Transverse colon (tissue), 4 donors: ENCODE measurements around the gene KRTAP4-7. TPM values are rescaled to one million over a fixed set of nuclear protein-coding genes. Genes with fewer than 3 reads are reported as not detected.

ENCODE experiments used
- DNase-seq: peaks from one replicate; pipeline ENCODE4 v3.0.0-alpha.2; 2019
- H3K27ac ChIP-seq, 4 donors: fragments of 200-600 bp; sonication (generic); 2 replicates each; pipeline ENCODE4 v1.5.1; 2016 to 2018; ENCODE audit warnings: inconsistent platforms in 4 of 4
- H3K27me3 ChIP-seq: fragments of 200-600 bp; sonication (generic); 2 replicates; pipeline ENCODE4 v1.5.1; 2017; ENCODE audit warnings: inconsistent platforms
- H3K36me3 ChIP-seq, 4 donors: fragments of 200-600 bp; sonication (generic); 2 replicates each; pipeline ENCODE4 v1.5.1; 2017 to 2019; ENCODE audit warnings: inconsistent platforms in 4 of 4
- H3K4me1 ChIP-seq, 4 donors: fragments of 200-600 bp; sonication (generic); 2 replicates each; pipeline ENCODE4 v1.5.1; 2017 to 2020; ENCODE audit warnings: inconsistent platforms in 4 of 4
- H3K4me3 ChIP-seq, 4 donors: fragments of 200-600 bp; sonication (generic); 1 replicate in 1 of 4; 2 replicates in 3 of 4; pipeline versions ENCODE4 v1.5.1 to v1.6.1; 2017 to 2019; ENCODE audit warnings: inconsistent platforms in 4 of 4
- H3K9me3 ChIP-seq, 2 donors: fragments of 200-600 bp; sonication (generic); 2 replicates each; pipeline ENCODE4 v1.5.1; 2017 to 2019; ENCODE audit warnings: inconsistent platforms in 2 of 2
- EP300 ChIP-seq: sonication (generic); formaldehyde crosslinking; IDR thresholded peaks from one replicate; pipeline ENCODE4 v1.6.1; 2017; ENCODE audit warnings: antibody characterized with exemption, low read depth
- POLR2A ChIP-seq: fragments of 450-650 bp; IDR thresholded peaks from one replicate; pipeline ENCODE4 v1.6.1; 2016; ENCODE audit warnings: antibody characterized with exemption, mild to moderate bottlenecking, moderate library complexity
- POLR2AphosphoS5 ChIP-seq, 3 donors: sonication (generic); formaldehyde crosslinking; IDR thresholded peaks; one replicate each; pipeline ENCODE4 v1.6.1; 2016; ENCODE audit warnings: antibody characterized with exemption in 3 of 3
- WGBS, 2 donors: methylation state at CpG; one replicate each; pipeline ENCODE4 v1.1.5; 2018; ENCODE audit warnings: low coverage in 1 of 2; 5-methylcytosine and 5-hydroxymethylcytosine counted together
- in situ Hi-C, 4 donors: fragments of 200-750 bp; cut with MboI; loops; one replicate each; pipeline versions ENCODE4 v1.15.0 to v1.15.1; 2017; ENCODE audit warnings: low sequenced_read_pairs in 3 of 4, low pct_ligation_motif_present in 1 of 4, low pct_unique_long_range_greater_than_20kb in 1 of 4
- intact Hi-C: fragments of 100-400 bp; cut with DNase I; formaldehyde crosslinking; loops from one replicate; pipeline ENCODE4 v1.15.1; 2023; ENCODE audit warnings: low total_unique reads
- total RNA-seq, 4 donors: library from RNA; depleted of rRNA; stranded (reverse); fragments of >200 nt; gene quantifications; one replicate each; pipeline ENCODE4 v1.1.0, GENCODE V29; 2016
- TF ChIP-seq, protein P1 (sequence below), 5 experiments: fragments of 200-600 bp in 3 of 5; fragments of 450-650 bp in 2 of 5; sonication (generic) in 3 of 5; IDR thresholded peaks; 1 replicate in 2 of 5; 2 replicates in 3 of 5; pipeline ENCODE4 v1.5.1; 2016 to 2017; ENCODE audit warnings: antibody characterized with exemption in 5 of 5, inconsistent platforms in 3 of 5, mild to moderate bottlenecking in 2 of 5, moderate library complexity in 1 of 5

The KRTAP4-7 gene
- total RNA-seq, 4 donors from 2014 or later, result not detected

DNA sequence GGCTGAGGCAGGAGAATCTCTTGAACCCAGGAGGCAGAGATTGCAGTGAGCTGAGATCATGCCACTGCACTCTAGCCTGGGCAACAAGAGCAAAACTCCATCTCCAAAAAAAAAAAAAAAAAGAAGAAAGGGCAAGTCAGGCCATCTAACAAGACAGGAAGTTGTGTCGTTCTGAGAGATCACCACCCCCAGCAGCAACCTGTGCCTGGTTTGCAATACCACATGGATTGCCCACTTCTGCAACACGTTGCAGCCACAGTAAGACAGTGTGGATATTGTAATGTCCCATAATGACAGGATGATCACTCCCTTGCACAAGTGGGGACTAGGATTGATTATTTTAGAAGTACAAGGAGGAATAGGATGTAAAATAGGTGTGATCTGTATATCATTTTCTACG, 14.9 kb upstream of the KRTAP4-7 start:
- in situ Hi-C loops (no loop called here), intact Hi-C loops (no loop called here)
- Histone ChIP-seq H3K36me3 (no peaks in the 10 kb centered on the region), H3K4me3 (no peak overlapping the region), H3K9me3 (no peaks in the 10 kb centered on the region), H3K27ac (no peak overlapping the region), H3K27me3 (peaks cover 6% of the 10 kb centered on the region), H3K4me1 (no peaks in the 10 kb centered on the region)
- 62 to 82% methylated on average over 3 of the region's 3 CpGs for WGBS, 2 donors
- no peak for DNase-seq
- no peak for TF ChIP-seq POLR2AphosphoS5 (IDR thresholded peaks at IDR 0.05)
- TF ChIP-seq, protein P1, sequence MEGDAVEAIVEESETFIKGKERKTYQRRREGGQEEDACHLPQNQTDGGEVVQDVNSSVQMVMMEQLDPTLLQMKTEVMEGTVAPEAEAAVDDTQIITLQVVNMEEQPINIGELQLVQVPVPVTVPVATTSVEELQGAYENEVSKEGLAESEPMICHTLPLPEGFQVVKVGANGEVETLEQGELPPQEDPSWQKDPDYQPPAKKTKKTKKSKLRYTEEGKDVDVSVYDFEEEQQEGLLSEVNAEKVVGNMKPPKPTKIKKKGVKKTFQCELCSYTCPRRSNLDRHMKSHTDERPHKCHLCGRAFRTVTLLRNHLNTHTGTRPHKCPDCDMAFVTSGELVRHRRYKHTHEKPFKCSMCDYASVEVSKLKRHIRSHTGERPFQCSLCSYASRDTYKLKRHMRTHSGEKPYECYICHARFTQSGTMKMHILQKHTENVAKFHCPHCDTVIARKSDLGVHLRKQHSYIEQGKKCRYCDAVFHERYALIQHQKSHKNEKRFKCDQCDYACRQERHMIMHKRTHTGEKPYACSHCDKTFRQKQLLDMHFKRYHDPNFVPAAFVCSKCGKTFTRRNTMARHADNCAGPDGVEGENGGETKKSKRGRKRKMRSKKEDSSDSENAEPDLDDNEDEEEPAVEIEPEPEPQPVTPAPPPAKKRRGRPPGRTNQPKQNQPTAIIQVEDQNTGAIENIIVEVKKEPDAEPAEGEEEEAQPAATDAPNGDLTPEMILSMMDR (IDR thresholded peaks at IDR 0.05), result no peak
- TF ChIP-seq POLR2A, result no peak
- TF ChIP-seq EP300, result no peak

GRCh38 chr17:41071606-41072360, 12.2 kb upstream of the KRTAP4-7 start:
- no peak for TF ChIP-seq POLR2AphosphoS5 (IDR thresholded peaks at IDR 0.05)
- TF ChIP-seq, protein P1 (IDR thresholded peaks at IDR 0.05), result no peak
- no peak for TF ChIP-seq EP300
- no peak for TF ChIP-seq POLR2A
- Histone ChIP-seq H3K9me3 (no peaks in the 10 kb centered on the region), H3K4me3 (no peak overlapping the region), H3K27ac (no peak overlapping the region), H3K27me3 (peaks cover 5% of the 10 kb centered on the region), H3K36me3 (no peaks in the 10 kb centered on the region), H3K4me1 (no peaks in the 10 kb centered on the region)
- intact Hi-C loops (no loop called here), in situ Hi-C loops (no loop called here)
- 80 to 83% methylated on average over 3 to 5 of the region's 5 CpGs for WGBS, 2 donors
- DNase-seq, result no peak

DNA sequence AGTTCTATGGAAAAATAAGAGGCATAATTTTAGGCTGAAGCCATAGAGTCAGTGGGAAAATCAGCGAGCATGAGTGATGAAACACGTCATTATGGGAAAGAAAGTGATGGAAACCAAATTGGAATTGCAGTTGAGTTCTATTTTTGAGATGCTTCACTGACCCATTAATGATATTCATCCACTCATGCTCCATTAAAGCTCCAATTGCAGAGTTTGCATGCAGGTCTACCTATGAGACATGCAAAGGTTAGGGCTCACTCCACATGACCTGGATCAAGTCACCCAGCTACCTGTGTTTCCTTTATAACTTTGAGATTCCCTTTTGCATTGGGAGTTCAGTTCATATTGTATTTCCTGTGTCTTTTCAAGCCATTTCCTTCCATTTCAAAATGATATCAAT, 10.3 kb upstream of the KRTAP4-7 start:
- H3K9me3 ChIP-seq, result no peaks in the 10 kb centered on the region
- DNase-seq, result no peak
- no peak overlapping the region for H3K4me3 ChIP-seq
- no peak for TF ChIP-seq EP300
- no peak for TF ChIP-seq POLR2AphosphoS5 (IDR thresholded peaks at IDR 0.05)
- TF ChIP-seq POLR2A, result no peak
- TF ChIP-seq, protein P1 (IDR thresholded peaks at IDR 0.05), result no peak
- WGBS, 2 donors, result 69 to 88% methylated on average over 2 of the region's 2 CpGs
- peaks cover 8% of the 10 kb centered on the region for H3K27me3 ChIP-seq
- intact Hi-C loops, result no loop called here
- H3K4me1 ChIP-seq, result no peaks in the 10 kb centered on the region
- H3K36me3 ChIP-seq, result no peaks in the 10 kb centered on the region
- H3K27ac ChIP-seq, result no peak overlapping the region
- in situ Hi-C loops, result no loop called here

GRCh38 chr17:41076788-41077187, 7.2 kb upstream of the KRTAP4-7 start:
- H3K27ac ChIP-seq, result no peak overlapping the region
- no peak overlapping the region for H3K4me3 ChIP-seq
- peaks cover 8% of the 10 kb centered on the region for H3K27me3 ChIP-seq
- DNase-seq, result no peak
- H3K4me1 ChIP-seq, result no peaks in the 10 kb centered on the region
- intact Hi-C loops (no loop called here), in situ Hi-C loops (no loop called here)
- TF ChIP-seq POLR2AphosphoS5 (IDR thresholded peaks at IDR 0.05) (no peak), POLR2A (no peak), EP300 (no peak)
- TF ChIP-seq, protein P1 (IDR thresholded peaks at IDR 0.05), result no peak
- no peaks in the 10 kb centered on the region for H3K9me3 ChIP-seq
- no peaks in the 10 kb centered on the region for H3K36me3 ChIP-seq
